ENCODE data around the gene UBA1.

Gene UBA1

DNA sequence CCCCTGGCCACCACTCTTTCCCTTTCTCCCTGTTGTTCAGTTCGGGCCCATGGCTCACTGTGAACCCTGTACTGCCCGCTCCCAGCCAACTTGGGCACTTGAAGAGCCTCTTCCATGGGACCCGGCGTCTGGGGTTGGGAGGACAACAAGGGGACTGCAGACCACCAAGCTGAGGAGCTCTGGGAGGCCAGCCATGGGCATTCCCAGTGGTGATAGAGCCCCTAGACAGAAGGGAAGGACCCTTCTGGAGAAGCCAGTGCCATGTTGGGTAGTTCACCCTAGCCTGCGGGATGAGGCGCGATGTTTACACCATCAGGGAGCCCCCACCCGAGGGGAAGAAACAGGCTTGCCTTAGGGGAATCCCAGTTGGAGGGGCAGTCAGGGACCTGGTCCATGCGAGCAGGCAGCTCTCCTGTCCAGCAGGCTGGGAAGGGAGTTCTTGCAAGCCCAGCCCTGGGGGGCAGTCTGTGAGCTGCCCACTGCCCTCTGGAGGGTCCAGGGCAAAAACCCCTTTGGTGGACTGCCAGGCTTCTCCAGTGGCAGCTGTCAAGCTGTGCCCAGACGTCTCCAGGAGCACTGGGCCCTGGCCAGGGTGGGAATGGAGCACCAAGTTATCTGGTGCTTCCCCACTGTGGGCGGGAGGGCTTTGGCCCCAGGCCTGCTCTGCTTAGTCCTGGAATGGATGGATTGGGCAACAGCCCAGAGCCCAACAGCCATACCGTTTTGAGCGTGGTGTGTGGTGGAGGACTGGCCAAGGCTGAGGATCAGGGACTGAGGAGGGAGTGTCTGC is 23.7 kb upstream of the UBA1 start:
- no peak for DNase-seq (ENCODE audit: low spot score)

DNA sequence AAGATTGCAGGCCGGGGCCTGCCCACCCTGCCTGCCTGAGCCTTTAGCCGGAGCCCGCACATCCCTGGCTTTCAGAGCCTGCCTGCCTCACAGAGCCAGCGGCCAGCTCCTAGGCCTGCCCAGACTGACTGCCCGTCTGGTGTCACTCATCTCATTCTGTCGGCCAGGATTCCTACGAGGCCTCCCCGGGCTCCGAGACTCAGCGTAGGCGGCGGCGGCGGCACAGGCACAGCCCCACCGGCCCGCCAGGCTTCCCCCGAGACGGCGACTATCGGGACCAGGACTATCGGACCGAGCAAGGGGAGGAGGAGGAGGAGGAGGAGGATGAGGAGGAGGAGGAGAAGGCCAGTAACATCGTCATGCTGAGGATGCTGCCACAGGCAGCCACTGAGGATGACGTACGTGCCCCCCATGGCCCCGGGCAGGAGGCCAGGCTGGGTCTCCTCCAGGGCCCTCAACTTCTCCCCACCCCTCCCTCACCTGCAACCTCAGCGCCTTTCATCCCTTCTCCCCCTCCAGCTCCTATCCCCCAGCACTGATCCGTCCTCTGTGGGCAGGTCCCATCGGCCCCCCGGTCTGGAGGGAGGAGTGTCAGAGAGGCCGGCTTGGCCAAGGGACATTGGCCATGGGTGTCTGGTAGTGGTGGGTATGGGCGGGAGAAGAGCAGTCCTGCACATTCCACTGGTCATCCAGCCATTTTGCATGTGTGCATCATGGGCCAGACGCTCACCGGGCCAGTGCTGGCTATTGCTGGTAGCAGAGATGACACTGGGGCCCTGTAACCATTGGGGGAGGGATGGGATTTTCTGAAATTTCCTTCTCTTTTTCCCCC is 22.6 kb upstream of the UBA1 start:
- no peak for DNase-seq (ENCODE audit: low spot score)

DNA sequence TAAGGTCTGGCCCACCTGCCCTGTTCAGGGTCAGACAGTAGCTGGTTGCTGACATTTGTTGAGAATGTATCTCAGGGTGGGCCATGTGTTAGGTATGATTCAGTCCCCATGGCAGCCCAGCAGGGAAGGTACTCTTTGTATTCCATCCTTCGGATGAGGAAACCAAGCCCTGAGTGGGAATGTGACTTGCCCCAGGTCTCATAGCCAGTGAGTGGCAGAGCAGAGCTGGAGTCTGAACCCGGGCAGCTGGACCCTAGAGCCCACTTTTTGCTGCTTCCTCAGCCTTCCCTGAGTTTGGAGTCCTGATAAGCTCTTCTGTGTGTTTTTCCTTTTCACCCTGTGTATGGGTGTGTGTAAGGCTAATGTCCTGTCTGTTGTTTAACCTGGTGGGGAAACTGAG is 21.6 kb upstream of the UBA1 start:
- DNase-seq (ENCODE audit: low spot score): no peak

DNA sequence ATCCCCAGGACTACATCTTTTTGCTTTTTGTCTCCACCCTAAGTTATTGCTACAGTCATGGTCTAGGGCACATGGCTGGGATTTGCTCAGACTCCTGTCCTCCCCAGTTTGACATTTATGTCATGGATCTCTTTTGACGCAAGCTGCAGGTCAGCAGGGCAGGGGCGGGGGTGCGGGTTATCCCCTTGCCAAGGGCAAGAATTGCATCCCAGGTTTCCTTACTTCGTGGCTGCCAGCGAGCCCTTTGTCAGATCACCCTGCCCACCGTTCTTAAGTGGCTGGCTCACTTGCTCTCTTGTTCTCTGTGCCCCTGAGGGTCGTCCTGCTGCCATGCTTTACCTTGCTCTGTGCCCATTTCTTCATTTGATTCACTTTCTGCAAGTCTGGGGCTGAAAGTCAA is 21.1 kb upstream of the UBA1 start:
- no peak for DNase-seq (ENCODE audit: low spot score)

DNA sequence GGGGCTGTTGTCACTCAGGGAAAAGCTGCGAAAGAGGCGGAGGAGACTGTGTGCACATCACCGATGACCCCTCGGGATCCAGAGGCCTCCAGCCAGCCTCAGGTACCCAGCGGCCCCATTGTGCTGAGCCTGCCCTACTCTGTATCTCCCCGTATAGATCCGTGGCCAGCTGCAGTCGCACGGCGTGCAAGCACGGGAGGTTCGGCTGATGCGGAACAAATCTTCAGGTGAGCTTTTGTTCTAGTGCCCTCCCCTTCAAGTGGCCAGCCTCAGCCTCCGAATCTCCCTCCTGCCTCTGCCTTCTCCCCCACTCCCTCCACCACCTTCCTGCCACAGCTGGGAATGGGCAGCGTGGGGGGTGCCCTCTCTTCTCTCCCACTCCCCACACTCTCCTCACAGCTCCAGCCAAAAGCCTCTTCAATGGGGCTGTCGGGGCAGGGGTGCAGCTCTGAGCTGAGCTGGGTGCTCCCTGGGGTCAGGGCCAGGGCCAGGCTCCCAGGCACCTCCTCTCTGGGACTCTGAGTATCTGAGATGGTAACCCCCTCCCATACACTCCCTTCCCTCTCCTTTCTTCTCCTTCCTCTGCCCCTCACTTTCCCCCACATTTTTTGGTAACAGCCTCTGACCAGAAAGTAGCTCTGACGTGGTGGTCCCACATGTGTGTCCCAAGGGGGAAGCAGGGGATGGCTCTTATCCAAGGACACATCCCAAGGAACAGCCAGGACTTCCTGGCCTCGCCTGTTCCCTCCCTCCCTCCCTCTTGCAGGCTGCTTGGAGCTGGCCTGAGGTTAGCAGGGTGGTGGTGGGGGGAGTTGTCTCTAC is 20.4 kb upstream of the UBA1 start:
- no peak for DNase-seq (ENCODE audit: low spot score)

DNA sequence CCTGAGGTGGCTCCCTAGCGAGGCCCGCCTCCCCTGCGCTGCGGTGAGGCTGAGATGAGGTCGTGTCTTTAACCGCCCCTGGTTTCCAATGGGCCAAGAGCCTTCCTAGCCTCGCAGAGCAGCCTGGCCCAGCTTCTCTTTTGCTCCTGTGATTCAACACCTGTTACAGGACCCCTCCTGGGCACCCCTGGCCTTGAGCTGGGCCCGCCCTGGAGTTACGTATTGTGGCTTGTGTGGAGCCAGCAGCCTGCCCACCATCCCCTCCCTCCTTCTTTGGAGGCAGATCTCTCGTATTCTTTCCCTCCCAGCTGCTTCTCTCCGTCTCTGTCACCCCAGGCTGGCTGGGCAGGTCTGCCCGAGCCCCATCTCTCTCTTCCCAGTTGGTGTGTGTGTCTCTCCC is 19.3 kb upstream of the UBA1 start:
- no peak for DNase-seq (ENCODE audit: low spot score)

DNA sequence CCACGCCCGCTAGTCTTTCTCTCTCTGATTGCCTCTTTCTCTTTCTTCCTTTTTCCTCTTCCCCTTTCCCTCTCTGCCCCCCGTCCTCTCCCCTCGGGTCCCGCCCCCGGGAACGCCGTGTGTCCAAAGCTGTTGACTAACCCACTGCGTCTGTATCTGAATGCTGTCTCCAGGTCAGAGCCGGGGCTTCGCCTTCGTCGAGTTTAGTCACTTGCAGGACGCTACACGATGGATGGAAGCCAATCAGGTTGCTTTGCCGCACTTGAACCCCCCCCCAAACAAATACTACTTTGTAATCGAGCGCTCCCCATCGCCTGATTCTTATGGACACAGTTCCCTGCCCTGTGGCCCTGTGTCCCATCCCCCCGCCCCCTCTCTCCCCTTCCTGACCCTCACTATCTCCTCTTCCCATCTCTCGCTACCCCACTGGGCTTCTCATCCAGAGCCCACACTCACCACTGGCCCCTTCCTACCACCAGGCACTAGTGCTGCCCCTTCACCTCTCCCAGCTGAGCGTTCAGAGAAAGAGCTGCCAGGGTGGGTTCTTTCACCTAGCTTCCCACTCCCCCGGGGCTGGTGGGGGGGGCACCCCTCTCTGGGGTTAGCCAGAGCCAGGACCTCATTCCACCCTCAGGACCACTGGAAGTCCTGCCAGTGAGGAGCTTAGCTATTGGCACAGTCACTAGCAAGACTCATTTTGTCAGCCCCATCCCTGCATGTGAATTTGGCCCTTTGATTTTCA is 18.6 kb upstream of the UBA1 start:
- no peak for DNase-seq (ENCODE audit: low spot score)

DNA sequence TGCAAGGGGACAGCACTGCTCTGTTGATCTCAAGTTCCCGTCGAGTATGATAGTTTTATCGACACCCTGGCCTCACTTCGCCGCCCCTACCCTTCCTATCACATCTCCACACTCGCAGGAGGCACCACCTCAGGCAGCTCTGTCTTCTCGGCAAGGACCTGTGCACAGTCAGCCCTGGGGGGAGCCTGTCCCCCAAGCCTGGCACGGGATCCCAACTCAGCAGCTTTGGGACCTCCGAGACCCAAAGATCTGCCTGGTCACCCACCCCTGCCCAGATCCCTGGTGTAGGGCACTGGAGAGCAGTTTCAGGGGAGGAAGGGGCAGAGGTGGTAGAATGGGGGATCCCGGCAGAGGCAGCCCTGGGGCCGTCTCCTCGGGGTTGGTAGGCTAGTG is 18.0 kb upstream of the UBA1 start:
- DNase-seq (ENCODE audit: low spot score): no peak

DNA sequence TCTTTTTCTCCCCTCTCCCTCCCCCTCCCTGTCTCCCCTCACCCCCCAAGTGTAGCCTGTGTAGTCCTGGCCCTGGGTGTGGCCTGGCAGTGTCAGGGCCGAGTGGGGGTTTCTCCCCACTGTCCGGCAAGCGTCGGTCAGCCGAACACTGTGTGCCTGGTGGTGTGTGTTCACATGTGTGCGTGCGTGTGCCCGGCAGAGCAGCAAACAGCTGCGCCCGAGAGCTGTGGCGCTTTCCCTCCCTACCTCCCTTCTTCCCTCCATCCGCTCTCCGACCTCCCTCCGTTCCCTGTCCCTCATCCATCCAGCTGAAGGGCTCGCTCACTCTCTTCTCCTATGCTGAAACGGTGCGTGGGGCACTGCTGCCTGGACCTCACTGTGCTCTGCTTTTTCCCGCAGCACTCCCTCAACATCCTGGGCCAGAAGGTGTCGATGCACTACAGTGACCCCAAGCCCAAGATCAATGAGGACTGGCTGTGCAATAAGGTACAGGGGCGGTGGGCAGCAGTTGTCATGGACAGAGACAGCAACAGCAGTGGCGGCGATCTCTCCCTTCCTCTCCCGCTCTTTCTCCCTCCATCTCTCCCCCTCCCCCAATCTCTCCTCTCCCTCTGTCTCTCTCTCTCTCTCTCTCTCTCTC is 17.4 kb upstream of the UBA1 start:
- DNase-seq (ENCODE audit: low spot score): no peak

DNA sequence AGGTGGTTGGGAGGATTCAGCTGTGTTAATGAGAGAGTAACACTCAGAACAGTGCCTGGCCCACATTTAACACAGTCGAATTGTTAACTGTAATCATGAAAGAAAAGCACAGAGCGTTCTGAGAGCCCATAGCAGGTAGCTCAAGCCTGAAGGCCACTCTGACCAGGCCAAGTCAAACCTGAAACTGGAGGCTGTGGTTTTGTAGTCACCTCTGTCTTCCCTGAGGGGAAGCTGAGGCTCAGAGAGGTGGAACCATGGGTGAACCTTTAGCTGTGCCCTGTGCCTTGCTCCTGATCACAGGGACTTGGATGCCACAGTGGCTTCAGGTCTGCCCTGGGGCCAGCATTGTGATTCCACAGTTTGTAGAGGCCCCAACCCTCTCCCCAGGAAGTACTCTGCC is 16.6 kb upstream of the UBA1 start:
- no peak for DNase-seq (ENCODE audit: low spot score)

DNA sequence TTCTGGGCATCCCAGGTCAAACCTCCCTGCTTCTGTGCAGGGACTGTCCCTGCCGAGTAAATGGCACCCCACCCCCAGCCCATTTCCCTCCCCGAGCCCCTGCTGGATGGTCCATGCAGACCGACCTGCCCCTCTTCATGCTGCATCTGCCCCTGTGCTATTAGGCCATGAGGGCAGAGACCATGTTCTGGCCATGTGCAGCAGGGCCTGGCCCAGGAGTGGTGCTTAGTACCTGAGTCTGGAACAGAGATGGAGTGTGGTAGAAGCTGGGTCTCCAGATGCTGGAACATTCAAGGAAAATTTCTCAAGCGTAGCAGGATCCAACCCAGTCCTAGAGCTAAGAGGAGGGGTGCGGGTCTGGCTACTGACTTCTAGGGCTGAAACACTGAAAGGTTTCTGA is 15.3 kb upstream of the UBA1 start:
- no peak for DNase-seq (ENCODE audit: low spot score)

DNA sequence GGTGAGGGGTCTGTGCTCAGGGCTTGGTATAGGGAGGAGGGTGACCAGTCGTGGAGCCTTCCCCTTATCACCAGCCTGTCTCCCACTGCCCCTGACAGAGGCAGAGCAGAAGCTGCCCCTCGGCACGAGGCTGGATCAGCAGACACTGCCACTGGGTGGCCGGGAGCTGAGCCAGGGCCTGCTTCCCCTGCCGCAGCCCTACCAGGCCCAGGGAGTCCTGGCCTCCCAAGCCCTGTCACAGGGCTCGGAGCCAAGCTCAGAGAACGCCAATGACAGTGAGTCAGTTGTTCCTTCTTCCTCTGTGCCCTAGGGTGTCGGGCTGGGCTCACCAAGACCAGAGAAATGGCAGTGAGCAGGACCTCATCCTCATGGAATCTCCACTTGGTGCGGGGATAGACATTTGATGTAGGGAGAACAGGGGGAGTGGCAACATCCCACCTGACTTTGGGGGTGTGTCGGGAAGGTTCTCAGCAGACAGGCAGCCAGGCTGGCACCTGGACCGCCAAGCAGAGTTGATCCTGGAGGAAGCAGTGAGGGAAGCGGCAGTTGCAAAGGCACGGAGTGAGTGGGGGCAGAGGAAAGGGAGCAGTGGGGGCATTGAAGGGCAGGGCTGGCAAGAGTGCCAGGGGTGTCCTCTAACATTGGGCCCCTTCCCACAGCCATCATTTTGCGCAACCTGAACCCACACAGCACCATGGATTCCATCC is 14.3 kb upstream of the UBA1 start:
- no peak for DNase-seq (ENCODE audit: low spot score)

DNA sequence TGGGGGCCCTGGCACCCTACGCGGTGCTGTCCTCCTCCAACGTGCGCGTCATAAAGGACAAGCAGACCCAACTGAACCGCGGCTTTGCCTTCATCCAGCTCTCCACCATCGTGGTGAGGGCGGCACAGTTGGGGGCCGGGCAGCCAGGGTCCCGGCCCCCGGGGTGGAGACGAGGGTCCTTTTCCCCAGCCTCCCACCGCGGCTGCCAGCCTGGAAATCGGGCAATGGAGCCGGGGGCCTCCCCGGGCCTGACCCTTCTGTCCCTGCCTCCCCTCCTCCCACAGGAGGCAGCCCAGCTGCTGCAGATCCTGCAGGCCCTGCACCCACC is 13.7 kb upstream of the UBA1 start:
- no peak for DNase-seq (ENCODE audit: low spot score)

DNA sequence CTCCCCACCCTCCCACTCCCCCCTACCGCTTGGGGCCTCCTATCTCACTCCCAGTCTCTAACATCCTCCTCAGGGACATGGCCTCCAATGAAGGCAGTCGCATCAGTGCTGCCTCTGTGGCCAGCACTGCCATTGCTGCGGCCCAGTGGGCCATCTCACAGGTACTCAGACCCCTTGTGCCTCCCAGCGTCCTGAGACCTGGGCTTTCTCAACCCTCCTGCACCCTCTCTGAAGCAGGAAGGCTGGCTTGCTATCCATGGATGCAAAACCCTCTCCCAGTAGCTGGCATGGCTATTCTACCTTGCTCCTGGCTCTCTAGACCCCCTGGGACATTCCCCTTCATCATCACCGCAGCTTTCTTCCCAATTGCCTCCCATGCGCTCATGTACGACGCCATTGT is 13.3 kb upstream of the UBA1 start:
- no peak for DNase-seq (ENCODE audit: low spot score)

DNA sequence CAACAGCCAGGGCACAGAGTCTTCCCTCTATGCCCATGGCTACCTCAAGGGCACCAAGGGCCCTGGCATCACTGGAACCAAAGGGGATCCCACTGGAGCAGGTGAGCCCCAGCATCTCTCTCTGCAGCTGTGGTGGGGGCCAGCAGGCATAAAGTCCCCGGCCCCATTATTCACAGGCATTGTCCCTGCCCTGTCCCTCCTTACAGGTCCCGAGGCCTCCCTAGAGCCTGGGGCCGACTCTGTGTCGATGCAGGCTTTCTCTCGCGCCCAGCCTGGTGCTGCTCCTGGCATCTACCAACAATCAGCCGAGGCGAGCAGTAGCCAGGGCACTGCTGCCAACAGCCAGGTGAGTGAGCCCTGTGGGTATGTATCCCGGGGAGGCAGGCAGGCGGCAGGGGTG is 12.3 kb upstream of the UBA1 start:
- DNase-seq (ENCODE audit: low spot score): no peak

DNA sequence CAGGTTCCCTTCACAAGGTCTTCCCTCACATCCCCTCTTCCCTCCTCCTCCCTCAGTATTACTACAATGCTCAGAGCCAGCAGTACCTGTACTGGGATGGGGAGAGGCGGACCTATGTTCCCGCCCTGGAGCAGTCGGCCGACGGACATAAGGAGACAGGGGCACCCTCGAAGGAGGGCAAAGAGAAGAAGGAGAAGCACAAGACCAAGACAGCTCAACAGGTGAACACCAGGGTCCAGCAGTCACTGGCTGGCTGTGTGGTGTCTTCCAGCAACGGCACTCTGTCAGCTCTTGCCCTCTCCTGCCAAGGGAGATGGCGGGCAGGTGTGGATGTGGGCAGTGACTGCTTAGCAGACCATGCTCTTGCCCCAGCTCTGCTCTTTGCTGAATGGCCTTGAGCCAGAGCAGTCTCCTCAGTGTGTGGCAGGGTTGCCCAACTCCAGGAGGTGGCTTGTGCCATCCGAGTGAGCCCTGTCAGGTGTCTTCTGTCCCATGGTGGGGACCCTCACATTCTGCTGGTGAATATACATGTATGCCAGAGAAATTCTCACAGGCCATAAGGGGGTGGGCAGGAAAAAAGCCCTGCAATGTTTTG is 11.4 kb upstream of the UBA1 start:
- no peak for DNase-seq (ENCODE audit: low spot score)

DNA sequence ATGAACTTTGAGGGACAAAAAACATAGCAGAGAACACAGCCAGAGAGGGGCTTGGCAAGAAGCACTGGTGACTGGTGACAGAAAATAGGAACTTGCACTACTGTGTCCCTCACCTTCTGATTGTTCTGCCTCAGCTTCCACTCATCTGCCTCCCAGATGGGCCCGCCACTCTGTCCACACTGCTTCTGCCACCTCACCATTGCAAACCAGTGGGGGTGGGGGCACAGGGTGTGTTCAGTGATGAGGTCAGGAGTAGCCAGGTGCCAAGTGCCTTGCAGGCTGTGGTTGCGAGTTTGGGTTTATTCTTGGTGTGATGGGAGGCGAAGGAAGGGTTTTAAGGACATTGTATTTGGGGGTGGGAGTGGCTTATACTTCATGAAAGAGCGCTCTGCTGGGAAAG is 9.1 kb upstream of the UBA1 start:
- no peak for DNase-seq (ENCODE audit: low spot score)

DNA sequence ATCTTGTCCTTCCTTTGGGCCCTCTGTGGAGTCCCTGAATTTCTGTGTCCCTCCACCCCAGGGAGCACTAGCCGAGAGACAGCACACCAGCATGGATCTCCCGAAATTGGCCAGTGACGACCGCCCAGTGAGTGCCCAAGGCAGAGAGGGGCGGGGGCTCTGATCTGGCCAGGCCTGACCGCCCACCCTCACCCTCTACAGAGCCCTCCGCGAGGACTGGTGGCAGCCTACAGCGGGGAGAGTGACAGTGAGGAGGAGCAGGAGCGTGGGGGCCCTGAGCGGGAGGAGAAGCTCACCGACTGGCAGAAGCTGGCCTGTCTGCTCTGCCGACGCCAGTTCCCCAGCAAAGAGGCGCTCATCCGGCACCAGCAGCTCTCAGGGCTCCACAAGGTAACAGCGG is 8.4 kb upstream of the UBA1 start:
- no peak for DNase-seq (ENCODE audit: low spot score)

DNA sequence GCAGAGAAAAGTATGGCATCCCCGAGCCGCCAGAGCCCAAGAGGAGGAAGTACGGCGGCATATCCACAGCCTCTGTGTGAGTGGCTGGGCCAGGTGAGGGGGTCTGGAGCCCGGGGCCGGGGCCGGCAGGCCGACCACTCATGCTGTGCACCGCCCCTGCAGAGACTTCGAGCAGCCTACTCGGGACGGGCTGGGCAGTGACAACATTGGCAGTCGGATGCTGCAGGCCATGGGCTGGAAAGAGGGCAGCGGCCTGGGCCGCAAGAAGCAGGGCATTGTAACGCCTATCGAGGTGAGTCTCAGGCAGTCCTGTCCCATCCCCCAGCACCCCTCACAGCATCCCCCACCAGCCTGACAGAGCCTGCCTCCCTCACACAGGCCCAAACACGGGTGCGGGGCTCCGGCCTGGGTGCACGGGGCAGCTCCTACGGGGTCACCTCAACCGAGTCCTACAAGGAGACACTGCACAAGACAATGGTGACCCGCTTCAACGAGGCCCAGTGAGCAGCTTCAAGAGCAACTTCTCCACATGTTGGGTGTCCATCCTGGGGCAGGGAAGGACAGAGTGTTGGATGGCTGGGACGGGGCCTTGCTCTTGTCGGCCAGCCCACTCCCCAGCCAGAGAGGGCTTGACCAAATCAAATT is 7.4 kb upstream of the UBA1 start:
- no peak for DNase-seq (ENCODE audit: low spot score)

DNA sequence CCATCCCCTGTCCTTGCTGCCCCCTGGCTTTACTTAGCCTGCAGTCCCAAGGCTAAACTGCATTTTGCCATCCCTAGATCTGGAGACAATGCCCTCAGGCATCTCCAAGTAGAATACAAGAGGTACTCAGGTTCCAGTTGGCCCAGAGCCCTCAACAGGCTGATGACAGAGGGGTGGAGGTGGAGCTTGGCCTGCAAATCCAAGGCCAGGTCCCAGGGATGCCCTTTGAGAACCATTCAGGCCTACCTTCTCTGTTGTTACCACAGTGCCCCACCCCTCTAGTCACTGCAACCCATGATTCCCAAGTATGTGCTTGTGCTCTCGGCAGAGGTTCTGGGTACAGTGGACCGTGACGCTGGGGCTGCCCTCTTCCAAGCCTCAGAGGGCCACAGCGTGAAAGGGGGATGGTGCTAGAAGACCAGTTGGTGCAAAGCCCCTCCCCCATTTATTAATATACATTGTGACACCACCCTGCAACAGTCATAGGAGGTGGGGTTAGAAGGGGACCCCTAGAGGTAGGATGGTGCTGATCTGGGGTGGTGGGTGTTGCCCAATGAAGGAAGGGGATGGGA is 6.4 kb upstream of the UBA1 start:
- DNase-seq (ENCODE audit: low spot score): no peak
